ENCODE measurements around the gene DVL1. TPM values are rescaled to one million over a fixed set of nuclear protein-coding genes. Genes with fewer than 3 reads are reported as not detected.
A peak's percentile ranks its signal among the peaks of the same experiment; 100 is the strongest.

Gene DVL1
- total RNA-seq, 2 donors from 2014 or later: 49.9 to 71.3 TPM

DNA sequence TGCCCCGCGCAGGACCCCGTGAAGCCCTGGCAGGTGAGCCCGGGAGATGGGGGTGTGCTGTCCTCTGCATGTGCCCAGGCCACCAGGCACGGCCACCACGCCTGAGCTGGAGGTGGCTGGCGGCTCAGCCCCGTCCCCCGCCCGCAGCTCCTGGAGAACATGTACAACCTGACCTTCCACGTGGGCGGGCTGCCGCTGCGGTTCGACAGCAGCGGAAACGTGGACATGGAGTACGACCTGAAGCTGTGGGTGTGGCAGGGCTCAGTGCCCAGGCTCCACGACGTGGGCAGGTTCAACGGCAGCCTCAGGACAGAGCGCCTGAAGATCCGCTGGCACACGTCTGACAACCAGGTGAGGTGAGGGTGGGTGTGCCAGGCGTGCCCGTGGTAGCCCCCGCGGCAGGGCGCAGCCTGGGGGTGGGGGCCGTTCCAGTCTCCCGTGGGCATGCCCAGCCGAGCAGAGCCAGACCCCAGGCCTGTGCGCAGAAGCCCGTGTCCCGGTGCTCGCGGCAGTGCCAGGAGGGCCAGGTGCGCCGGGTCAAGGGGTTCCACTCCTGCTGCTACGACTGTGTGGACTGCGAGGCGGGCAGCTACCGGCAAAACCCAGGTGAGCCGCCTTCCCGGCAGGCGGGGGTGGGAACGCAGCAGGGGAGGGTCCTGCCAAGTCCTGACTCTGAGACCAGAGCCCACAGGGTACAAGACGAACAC lies 16.3 kb downstream of the DVL1 start:
- TF ChIP-seq, protein P1, sequence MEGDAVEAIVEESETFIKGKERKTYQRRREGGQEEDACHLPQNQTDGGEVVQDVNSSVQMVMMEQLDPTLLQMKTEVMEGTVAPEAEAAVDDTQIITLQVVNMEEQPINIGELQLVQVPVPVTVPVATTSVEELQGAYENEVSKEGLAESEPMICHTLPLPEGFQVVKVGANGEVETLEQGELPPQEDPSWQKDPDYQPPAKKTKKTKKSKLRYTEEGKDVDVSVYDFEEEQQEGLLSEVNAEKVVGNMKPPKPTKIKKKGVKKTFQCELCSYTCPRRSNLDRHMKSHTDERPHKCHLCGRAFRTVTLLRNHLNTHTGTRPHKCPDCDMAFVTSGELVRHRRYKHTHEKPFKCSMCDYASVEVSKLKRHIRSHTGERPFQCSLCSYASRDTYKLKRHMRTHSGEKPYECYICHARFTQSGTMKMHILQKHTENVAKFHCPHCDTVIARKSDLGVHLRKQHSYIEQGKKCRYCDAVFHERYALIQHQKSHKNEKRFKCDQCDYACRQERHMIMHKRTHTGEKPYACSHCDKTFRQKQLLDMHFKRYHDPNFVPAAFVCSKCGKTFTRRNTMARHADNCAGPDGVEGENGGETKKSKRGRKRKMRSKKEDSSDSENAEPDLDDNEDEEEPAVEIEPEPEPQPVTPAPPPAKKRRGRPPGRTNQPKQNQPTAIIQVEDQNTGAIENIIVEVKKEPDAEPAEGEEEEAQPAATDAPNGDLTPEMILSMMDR (IDR thresholded peaks at IDR 0.05): no peak
- no peaks in the 10 kb centered on the region for H3K36me3 ChIP-seq
- no peaks in the 10 kb centered on the region for H3K9me3 ChIP-seq
- H3K4me3 ChIP-seq: no peak overlapping the region
- no peaks in the 10 kb centered on the region for H3K4me1 ChIP-seq
- intact Hi-C loops (cut with DNase I): no loop called here
- H3K27ac ChIP-seq: no peak overlapping the region
- no peak for DNase-seq
- H3K9ac ChIP-seq (ENCODE audit: low read depth in 2 of 2, low read length in 2 of 2): no peak overlapping the region
- no peaks in the 10 kb centered on the region for H3K27me3 ChIP-seq

DNA sequence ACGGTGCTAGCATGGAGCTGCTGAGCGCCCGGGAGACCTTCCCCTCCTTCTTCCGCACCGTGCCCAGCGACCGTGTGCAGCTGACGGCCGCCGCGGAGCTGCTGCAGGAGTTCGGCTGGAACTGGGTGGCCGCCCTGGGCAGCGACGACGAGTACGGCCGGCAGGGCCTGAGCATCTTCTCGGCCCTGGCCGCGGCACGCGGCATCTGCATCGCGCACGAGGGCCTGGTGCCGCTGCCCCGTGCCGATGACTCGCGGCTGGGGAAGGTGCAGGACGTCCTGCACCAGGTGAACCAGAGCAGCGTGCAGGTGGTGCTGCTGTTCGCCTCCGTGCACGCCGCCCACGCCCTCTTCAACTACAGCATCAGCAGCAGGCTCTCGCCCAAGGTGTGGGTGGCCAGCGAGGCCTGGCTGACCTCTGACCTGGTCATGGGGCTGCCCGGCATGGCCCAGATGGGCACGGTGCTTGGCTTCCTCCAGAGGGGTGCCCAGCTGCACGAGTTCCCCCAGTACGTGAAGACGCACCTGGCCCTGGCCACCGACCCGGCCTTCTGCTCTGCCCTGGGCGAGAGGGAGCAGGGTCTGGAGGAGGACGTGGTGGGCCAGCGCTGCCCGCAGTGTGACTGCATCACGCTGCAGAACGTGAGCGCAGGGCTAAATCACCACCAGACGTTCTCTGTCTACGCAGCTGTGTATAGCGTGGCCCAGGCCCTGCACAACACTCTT lies 17.0 kb downstream of the DVL1 start:
- DNase-seq: no peak
- H3K4me3 ChIP-seq: no peak overlapping the region
- H3K36me3 ChIP-seq: no peaks in the 10 kb centered on the region
- no peak overlapping the region for H3K27ac ChIP-seq
- no peaks in the 10 kb centered on the region for H3K9me3 ChIP-seq
- TF ChIP-seq, protein P1 (IDR thresholded peaks at IDR 0.05): no peak
- H3K4me1 ChIP-seq: no peaks in the 10 kb centered on the region
- no peaks in the 10 kb centered on the region for H3K27me3 ChIP-seq
- intact Hi-C loops (cut with DNase I): no loop called here
- H3K9ac ChIP-seq (ENCODE audit: low read depth in 2 of 2, low read length in 2 of 2): no peak overlapping the region

DNA sequence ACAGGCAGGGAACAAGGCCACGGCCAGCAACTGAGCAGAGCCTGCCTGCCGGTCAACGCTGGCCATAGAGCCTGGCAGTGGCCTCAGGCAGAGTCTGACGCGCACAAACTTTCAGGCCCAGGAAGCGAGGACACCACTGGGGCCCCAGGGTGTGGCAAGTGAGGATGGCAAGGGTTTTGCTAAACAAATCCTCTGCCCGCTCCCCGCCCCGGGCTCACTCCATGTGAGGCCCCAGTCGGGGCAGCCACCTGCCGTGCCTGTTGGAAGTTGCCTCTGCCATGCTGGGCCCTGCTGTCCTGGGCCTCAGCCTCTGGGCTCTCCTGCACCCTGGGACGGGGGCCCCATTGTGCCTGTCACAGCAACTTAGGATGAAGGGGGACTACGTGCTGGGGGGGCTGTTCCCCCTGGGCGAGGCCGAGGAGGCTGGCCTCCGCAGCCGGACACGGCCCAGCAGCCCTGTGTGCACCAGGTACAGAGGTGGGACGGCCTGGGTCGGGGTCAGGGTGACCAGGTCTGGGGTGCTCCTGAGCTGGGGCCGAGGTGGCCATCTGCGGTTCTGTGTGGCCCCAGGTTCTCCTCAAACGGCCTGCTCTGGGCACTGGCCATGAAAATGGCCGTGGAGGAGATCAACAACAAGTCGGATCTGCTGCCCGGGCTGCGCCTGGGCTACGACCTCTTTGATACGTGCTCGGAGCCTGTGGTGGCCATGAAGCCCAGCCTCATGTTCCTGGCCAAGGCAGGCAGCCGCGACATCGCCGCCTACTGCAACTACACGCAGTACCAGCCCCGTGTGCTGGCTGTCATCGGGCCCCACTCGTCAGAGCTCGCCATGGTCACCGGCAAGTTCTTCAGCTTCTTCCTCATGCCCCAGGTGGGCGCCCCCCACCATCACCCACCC lies 17.9 kb downstream of the DVL1 start, which contains the start of gene TAS1R3:
Gene TAS1R3, plus strand, starts transcription at position 213 of the 898 bp plus-strand sequence. Its CDS starts 66 bp downstream, at position 279.
- H3K9ac ChIP-seq (ENCODE audit: low read depth in 2 of 2, low read length in 2 of 2): peak within 1 kb of the TSS in 1 of 2 donors; percentile 46
- no peaks in the 10 kb centered on the region for H3K36me3 ChIP-seq
- DNase-seq: no peak
- no peak within 1 kb of the TSS for H3K27ac ChIP-seq
- no peaks in the 10 kb centered on the region for H3K4me1 ChIP-seq
- TF ChIP-seq, protein P1 (IDR thresholded peaks at IDR 0.05): no peak
- H3K4me3 ChIP-seq: no peak within 1 kb of the TSS
- no peaks in the 10 kb centered on the region for H3K9me3 ChIP-seq
- intact Hi-C loops (cut with DNase I): no loop called here
- H3K27me3 ChIP-seq: no peaks in the 10 kb centered on the region

DNA sequence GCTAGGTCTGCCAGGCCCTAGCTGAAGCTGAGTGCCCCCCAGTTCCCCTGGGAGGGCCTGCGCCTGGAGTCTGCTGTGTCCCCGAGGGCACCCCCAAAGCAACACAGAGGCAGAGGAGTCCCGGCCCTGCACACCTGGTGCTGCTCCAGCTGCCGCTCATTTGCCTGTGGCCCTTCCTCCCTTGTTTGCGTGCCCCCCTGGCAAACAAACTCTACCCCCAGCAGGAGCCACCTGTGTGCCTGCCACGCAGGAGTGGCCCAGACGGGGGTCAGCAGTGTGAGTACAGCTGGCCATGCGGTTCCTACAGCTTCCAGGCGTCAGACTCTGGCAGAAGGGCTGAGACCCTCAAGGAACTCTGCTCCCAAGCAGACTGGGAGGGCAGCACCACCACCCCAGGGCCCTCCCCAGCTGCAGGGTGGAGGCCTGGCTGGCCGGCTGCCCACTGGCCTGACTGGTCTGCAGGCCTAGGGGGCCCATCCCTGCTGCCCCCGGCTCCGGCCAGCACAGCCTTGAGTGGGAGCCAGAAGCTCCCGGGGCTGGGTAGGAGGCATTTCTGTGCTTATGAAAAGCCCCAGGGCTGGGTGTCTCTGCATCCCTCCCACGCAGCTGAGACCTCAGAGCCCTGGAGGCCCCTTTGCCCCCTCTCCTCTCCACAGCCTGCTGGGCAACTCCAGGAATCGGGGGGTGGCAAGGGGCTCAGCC lies 18.7 kb downstream of the DVL1 start:
- Histone ChIP-seq H3K27me3 (no peaks in the 10 kb centered on the region), H3K4me3 (no peak overlapping the region), H3K4me1 (peaks cover 6% of the 10 kb centered on the region), H3K9me3 (no peaks in the 10 kb centered on the region), H3K27ac (no peak overlapping the region), H3K36me3 (no peaks in the 10 kb centered on the region), H3K9ac (ENCODE audit: low read depth in 2 of 2, low read length in 2 of 2) (peak overlapping the region in 1 of 2 donors; percentile 46)
- DNase-seq: no peak
- TF ChIP-seq, protein P1 (IDR thresholded peaks at IDR 0.05): no peak
- intact Hi-C loops (cut with DNase I): no loop called here

Measured in colonic mucosa (tissue), 4 donors.